Stimulated activated CD8-positive, alpha-beta memory T cell treated with anti-CD3 and anti-CD28 coated beads, Interleukin-12 subunit alpha, Interleukin-12 subunit beta, amount 100 ng/mL, for 4 hours (primary cell): ENCODE results near the gene DUSP11.
"Not testable (repeated sequence)": the region's sequence is repeated elsewhere in the genome, so short reads cannot be mapped to it uniquely, and the experiment has no call there.

ENCODE experiments used
- DNase-seq: peaks from one replicate; pipeline ENCODE4 v3.0.0-alpha.2; 2020; ENCODE audit warnings: low read depth

The DUSP11 gene

DNA sequence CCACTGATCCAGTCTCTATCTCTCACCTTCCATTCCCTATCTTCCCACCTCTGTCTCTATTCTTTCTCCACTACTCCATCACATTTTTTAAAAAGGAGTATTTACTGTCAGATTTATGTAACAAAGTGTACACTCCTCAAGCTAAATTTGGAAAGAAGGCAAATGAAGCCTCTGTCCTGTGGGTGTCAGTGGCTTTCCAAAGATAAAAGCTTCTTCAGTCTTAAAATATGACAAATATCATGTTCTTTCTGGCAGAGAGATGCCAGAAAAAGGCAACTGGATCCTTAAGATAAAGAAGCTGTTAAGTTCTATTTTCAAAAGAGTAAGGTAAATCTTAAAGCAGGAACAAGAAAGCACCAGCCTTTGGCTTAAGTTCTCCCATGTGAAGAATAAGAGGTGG lies 7.1 kb downstream of the DUSP11 start:
- DNase-seq = no peak

- no peak for DNase-seq
Measured at GRCh38 chr2:73770725-73771124, 9.2 kb downstream of the DUSP11 start.

DNA sequence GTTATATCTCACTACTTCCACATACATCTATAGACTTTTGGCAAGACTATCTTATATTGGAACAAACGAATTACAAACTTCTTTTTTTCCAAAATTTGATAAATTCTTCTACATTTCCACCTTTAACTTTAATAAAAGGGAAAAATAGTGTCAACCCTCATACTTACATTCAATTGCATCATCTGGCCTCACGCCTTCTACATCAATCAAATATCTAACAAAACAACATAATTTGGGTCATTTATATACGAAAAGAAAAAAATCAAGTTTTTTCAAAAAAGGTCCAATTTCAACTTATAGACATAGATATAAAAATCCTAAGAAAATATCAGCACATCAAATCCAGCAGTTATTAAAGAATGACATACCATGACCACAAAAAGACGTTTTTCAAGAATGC lies 12.9 kb downstream of the DUSP11 start:
- DNase-seq = no peak

GRCh38 chr2:73766349-73766748 lies 13.6 kb downstream of the DUSP11 start:
- DNase-seq = no peak

- no peak for DNase-seq
Measured at GRCh38 chr2:73764945-73765344, 15.0 kb downstream of the DUSP11 start.

DNA sequence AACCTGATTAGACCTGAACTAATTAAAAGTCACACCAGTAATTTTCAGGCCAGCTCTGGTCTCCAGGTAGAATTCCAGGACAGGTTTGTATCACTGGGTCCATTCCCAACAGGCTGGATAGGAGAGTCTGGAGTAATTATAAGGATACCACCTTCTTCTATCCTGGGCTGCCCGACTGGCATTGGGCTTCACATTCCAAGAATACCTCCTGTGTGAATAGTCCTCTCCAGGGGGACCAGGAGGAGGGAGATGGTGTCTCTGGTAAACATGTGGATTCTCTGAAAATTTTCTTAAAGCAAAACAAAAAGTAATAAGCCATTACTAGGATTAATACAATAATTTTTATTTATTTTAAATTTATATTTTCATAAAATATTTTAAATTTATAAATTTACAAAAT lies 17.3 kb downstream of the DUSP11 start:
- no peak for DNase-seq

GRCh38 chr2:73759904-73760303 lies 20.0 kb downstream of the DUSP11 start:
- DNase-seq = no peak

DNA sequence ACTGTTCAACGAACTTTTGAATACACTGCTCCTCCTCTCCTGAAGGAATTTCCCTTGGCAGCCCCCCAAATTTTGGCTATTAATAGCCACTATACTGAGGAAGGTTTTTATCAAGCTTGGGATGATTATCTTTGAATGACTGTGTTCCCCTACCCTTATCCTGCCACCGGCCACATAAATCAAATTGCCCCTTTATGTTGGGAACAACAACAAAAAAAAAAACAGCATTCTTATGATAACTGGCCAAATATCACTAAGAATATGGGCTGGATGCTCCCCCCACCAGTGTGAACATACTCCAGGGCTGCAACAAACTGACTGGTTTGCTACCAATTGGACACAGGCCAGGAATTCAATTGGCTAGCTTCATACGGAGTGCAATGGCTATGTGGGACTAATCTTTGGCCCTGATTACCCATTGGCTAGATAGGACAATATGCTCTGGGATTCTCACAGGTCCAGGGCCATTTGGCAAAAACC lies 20.6 kb downstream of the DUSP11 start:
- DNase-seq = no peak

DNA sequence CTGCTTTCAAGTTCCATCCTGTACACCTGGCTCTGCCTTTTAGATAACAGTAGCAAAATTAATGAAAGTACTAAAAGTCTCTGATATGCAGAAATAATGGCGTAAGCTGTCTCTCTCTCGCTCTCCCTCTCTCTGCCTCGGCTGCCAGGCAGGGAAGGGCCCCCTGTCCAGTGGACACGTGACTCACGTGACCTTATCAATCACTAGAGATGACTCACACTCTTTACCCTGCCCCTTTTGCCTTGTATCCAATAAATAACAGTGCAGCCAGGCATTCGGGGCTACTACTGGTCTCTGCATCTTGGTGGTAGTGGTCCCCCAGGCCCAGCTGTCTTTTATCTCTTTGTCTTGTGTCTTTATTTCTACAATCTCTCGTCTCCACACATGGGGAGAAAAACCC lies 25.6 kb downstream of the DUSP11 start:
- DNase-seq = not testable (repeated sequence)

GRCh38 chr2:73749314-73749713 lies 30.6 kb downstream of the DUSP11 start:
- no peak for DNase-seq

GRCh38 chr2:73746877-73747208 lies 33.1 kb downstream of the DUSP11 start:
- no peak for DNase-seq

- no peak for DNase-seq
Measured at GRCh38 chr2:73746015-73746876, 33.7 kb downstream of the DUSP11 start.

DNA sequence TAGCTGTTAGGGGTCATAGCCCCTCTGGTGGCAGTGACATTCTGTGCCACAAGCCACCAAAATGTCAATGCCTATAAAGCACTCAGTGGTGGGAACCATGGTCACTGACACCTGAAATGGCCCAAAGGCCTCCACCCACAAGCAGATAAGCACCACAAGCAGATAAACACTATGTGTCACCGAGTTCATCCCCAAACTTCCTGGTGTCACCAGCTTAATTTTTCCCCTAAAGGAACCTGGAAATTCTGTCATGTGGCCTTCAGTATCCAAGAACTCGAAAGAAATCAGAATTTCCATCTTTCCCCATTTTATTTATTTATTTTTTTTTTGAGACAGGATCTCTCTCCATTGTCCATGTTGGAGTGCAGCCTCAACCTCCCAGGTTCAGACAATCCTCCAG lies 39.1 kb downstream of the DUSP11 start:
- no peak for DNase-seq

DNA sequence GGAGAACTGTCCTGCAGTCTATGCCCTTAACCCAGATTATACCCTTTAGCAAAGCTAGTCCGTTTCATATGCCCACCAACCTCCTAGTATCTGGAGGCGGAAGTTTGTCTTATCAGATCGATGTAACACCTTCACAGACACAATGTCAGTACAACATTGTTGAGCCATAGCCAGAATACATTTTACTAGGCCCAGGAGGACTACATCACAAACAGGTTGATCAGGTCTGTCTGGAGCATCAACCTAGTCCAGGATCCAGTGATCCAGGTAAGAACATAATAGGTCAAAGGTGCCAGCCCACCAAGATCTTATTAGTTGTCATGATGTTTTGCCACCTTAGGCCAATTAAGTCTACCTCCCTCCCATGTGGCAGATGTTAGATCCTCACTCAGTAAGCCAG lies 40.8 kb downstream of the DUSP11 start:
- DNase-seq = no peak

- peak; percentile 89 for DNase-seq
Measured at GRCh38 chr2:73736855-73737779, 42.8 kb downstream of the DUSP11 start, which contains the start of gene TPRKB. Gene TPRKB, minus strand, starts transcription at chr2:73737345. Its CDS starts 2,776 bp downstream, at chr2:73734569.

DNA sequence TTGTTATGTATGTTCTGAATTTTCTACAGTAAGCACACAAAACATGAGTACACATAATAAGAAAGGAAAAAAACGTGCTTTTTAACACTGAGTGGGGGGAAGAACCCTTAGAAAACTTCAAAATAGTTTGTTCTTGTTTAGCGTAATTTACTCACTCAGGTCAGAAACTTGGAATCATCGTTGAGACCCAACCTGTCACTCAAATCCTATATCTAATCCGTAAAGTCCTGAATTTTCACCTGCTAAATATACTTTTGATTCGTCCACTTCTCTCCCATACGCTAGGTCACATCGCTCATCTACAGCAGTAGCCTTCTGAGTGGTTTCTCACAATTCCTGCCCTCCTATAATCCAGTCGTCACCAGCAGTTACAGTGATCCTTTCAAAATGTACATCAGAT lies 43.5 kb downstream of the DUSP11 start:
- no peak for DNase-seq

- DNase-seq = no peak
Measured at GRCh38 chr2:73730810-73731209, 49.1 kb downstream of the DUSP11 start.

GRCh38 chr2:73728711-73729110 lies 51.2 kb downstream of the DUSP11 start:
- no peak for DNase-seq

- DNase-seq = no peak
Measured at GRCh38 chr2:73728043-73728442, 51.9 kb downstream of the DUSP11 start.

GRCh38 chr2:73726657-73727056 lies 53.2 kb downstream of the DUSP11 start:
- DNase-seq = not testable (repeated sequence)

DNA sequence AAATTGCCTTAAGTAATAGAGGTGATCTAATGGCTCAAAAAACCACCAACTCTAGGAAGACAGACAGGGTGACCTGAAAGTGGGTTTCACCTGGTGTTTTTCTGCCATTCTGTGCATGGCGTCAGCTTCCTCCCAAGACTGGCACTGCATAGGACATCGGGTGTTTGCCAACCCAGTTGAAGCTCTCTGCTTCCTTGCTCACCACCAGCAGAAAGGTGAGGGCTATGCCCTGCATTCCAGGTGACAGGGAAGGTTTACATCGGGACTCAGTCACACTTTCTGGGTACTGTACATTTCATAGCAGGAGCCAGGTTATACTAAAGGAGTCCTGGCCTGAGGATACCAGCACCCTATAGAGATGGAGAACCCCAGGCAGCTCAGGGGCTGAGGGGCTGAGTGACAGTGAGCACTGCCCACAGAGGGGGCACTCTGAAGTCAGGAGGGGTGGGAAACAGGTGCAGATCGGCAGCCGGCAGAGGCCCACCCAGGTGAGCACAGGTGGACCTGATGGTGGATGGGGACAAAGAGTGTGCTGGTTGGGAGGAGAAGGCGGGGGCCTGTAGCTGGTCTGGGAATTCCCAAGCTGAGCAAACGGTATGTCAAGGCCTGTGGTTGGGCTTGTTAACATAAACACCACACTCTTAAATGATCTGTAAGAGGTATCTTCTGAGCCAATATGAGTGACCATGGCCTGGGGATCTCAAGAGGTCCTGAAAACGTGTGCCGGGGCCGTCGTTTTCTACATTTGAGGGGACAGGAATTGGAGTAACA lies 60.9 kb downstream of the DUSP11 start:
- no peak for DNase-seq

DNA sequence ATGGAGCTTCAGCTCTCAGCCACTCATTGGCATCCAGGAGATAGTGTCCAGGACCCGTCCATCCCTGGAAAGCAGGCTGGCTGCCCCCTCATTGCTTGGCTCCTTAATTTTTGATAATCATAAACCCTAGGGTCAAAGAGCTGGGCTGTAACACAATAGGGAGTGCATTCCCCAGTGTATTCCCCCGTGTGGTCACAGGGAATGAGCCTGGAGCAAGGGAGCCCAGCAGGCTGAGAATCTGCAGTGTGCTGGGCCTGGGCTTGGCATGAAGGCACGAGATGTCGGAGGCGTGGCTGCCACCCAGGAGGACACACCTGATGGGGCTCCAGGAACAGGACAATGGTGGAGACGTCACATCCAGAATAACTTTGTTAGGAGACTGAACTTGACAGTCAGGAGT lies 61.5 kb downstream of the DUSP11 start:
- DNase-seq = no peak
